ENCODE measurements around the gene NIT1.

NIT1 gene

GRCh38 chr1:161084597-161084988 is 33.3 kb upstream of the NIT1 start:
- DNase-seq (ENCODE audit: low read depth in 2 of 2), result no peak

- no peak for DNase-seq (ENCODE audit: low read depth in 2 of 2)
These were observed 32.7 kb upstream of the NIT1 start for GRCh38 chr1:161085165-161085564.

- no peak for DNase-seq (ENCODE audit: low read depth in 2 of 2)
These were observed 31.4 kb upstream of the NIT1 start for GRCh38 chr1:161086457-161086856.

- no peak for DNase-seq (ENCODE audit: low read depth in 2 of 2)
These were observed 29.3 kb upstream of the NIT1 start for GRCh38 chr1:161088587-161089110.

- DNase-seq (ENCODE audit: low read depth in 2 of 2), result no peak
These were observed 28.5 kb upstream of the NIT1 start, which contains the start of gene NECTIN4 for GRCh38 chr1:161089251-161089924. NECTIN4 (minus strand) TSS chr1:161089558; CDS start chr1:161089296, 262 bp downstream.

- DNase-seq (ENCODE audit: low read depth in 2 of 2), result no peak
These were observed 28.0 kb upstream of the NIT1 start for GRCh38 chr1:161089938-161090337.

- DNase-seq (ENCODE audit: low read depth in 2 of 2), result no peak
These were observed 27.3 kb upstream of the NIT1 start for GRCh38 chr1:161090617-161091016.

GRCh38 chr1:161091093-161091492 is 26.8 kb upstream of the NIT1 start:
- no peak for DNase-seq (ENCODE audit: low read depth in 2 of 2)

- no peak for DNase-seq (ENCODE audit: low read depth in 2 of 2)
These were observed 26.0 kb upstream of the NIT1 start for GRCh38 chr1:161091796-161092507.

GRCh38 chr1:161092621-161093028 is 25.3 kb upstream of the NIT1 start:
- DNase-seq (ENCODE audit: low read depth in 2 of 2), result peak; percentile 34 to 52

- DNase-seq (ENCODE audit: low read depth in 2 of 2), result no peak
These were observed 23.4 kb upstream of the NIT1 start for GRCh38 chr1:161094481-161094880.

GRCh38 chr1:161095230-161095629 is 22.7 kb upstream of the NIT1 start:
- no peak for DNase-seq (ENCODE audit: low read depth in 2 of 2)

GRCh38 chr1:161096015-161096414 is 21.9 kb upstream of the NIT1 start:
- no peak for DNase-seq (ENCODE audit: low read depth in 2 of 2)

GRCh38 chr1:161096530-161096929 is 21.4 kb upstream of the NIT1 start:
- no peak for DNase-seq (ENCODE audit: low read depth in 2 of 2)

- DNase-seq (ENCODE audit: low read depth in 2 of 2), result peak; percentile 52 to 55
These were observed 19.5 kb upstream of the NIT1 start, which contains the start of gene KLHDC9 for GRCh38 chr1:161098210-161099068. KLHDC9 (plus strand) TSS chr1:161098361; CDS start chr1:161098536, 175 bp downstream.

- no peak for DNase-seq (ENCODE audit: low read depth in 2 of 2)
These were observed 18.7 kb upstream of the NIT1 start for GRCh38 chr1:161099090-161099802.

GRCh38 chr1:161100556-161100955 is 17.3 kb upstream of the NIT1 start:
- DNase-seq (ENCODE audit: low read depth in 2 of 2), result no peak

- DNase-seq (ENCODE audit: low read depth in 2 of 2), result no peak
These were observed 11.5 kb upstream of the NIT1 start for GRCh38 chr1:161106431-161106830.

GRCh38 chr1:161111117-161111516 is 6.8 kb upstream of the NIT1 start:
- no peak for DNase-seq (ENCODE audit: low read depth in 2 of 2)

GRCh38 chr1:161111527-161111926 is 6.4 kb upstream of the NIT1 start:
- no peak for DNase-seq (ENCODE audit: low read depth in 2 of 2)

- no peak for DNase-seq (ENCODE audit: low read depth in 2 of 2)
These were observed 4.0 kb upstream of the NIT1 start for GRCh38 chr1:161113915-161114314.

All from stimulated activated CD4-positive, alpha-beta T cell treated with anti-CD3 and anti-CD28 coated beads, Interleukin-15, amount 100 ng/mL, for 48 hours (primary cell).